K562 (cell line): ENCODE results near the gene TBC1D3I. TPM values are rescaled to one million over a fixed set of nuclear protein-coding genes. Genes with fewer than 3 reads are reported as not detected.
"Not testable (repeated sequence)": the region's sequence is repeated elsewhere in the genome, so short reads cannot be mapped to it uniquely, and the experiment has no call there.

Experiments
- ATAC-seq: fragments of 200-7000 bp; cut with Tn5 transposase; 3 replicates; pipeline ENCODE4 v1.9.1; 2020; ENCODE audit warnings: moderate library complexity
- BruUV-seq: library from RNA; stranded (reverse); fragments of 400-500 nt; replicated peaks from 2 replicates; lab custom pipeline; 2021; lab: Mats Ljungman, UMichigan
- CTCF ChIA-PET: fragments of 300-600 bp; formaldehyde crosslinking; extraction: SDS; loops from one replicate; lab custom pipeline; 2021; ENCODE audit warnings: low intra/inter-chr PET ratio; lab: Yijun Ruan, JAX
- POLR2A ChIA-PET: fragments of 300-600, 350-650 bp; sonication (Branson Sonifier 250); formaldehyde crosslinking; extraction: SDS; loops from one replicate; lab custom pipeline; 2021; ENCODE audit warnings: antibody characterized with exemption, inconsistent platforms; lab: Yijun Ruan, JAX
- DNase-seq, 4 experiments: peaks; one replicate each; pipeline versions ENCODE4 v3.0.0 to v3.0.0-alpha.2; 2011 to 2018; ENCODE audit warnings: low spot score in 3 of 4, mixed read lengths in 3 of 4; ENCODE audit errors: extremely low read depth in 1 of 4
- FAIRE-seq: peaks from 2 replicates; lab custom pipeline; 2011; peaks lifted over from hg19 to GRCh38; lab: Jason Lieb, UNC
- H2AFZ ChIP-seq: 2 replicates; pipeline ENCODE4 v1.6.0; 2011; ENCODE audit warnings: low read depth, low read length, control low read depth, inconsistent platforms
- H3K27ac ChIP-seq: fragments of 200-600 bp; 3 replicates; pipeline ENCODE4 v1.8.0; 2011; ENCODE audit warnings: low read depth, mild to moderate bottlenecking, control low read depth, inconsistent platforms, low read length, moderate library complexity, mixed read lengths; ENCODE audit errors: extremely low read depth
- H3K27me3 ChIP-seq, 2 experiments: fragments of 300-600 bp in 1 of 2; 2 replicates in 1 of 2; 3 replicates in 1 of 2; pipeline versions ENCODE4 v1.6.0 to v1.8.0; 2011; ENCODE audit warnings: inconsistent platforms in 2 of 2, low read length in 2 of 2, mild to moderate bottlenecking in 1 of 2, mixed read lengths in 1 of 2, moderate library complexity in 1 of 2; ENCODE audit not compliant: control insufficient read depth in 2 of 2, insufficient read depth in 2 of 2
- H3K36me3 ChIP-seq: fragments of 300-600 bp; 3 replicates; pipeline ENCODE4 v1.8.0; 2011; ENCODE audit warnings: mild to moderate bottlenecking, low read length, inconsistent platforms; ENCODE audit not compliant: control insufficient read depth, insufficient read depth
- H3K4me1 ChIP-seq, 2 experiments: fragments of 200-600 bp in 1 of 2; replicated peaks in 1 of 2; 2 replicates in 1 of 2; 3 replicates in 1 of 2; pipeline versions ENCODE4 v1.5.1 to v1.8.0; 2011; ENCODE audit warnings: inconsistent platforms in 2 of 2, low read length in 2 of 2, mild to moderate bottlenecking in 1 of 2, mixed read lengths in 1 of 2, moderate library complexity in 1 of 2; ENCODE audit not compliant: control insufficient read depth in 2 of 2, insufficient read depth in 2 of 2
- H3K4me2 ChIP-seq: 2 replicates; pipeline ENCODE4 v1.6.1; 2011; ENCODE audit warnings: low read length, control low read depth, inconsistent platforms, mixed read lengths; ENCODE audit not compliant: insufficient read depth
- H3K4me3 ChIP-seq: fragments of 200-600 bp; sonication (generic), shearing (Covaris generic); 2 replicates; pipeline ENCODE4 v1.5.1; 2016; ENCODE audit warnings: control low read depth, inconsistent platforms
- H3K79me2 ChIP-seq: fragments of 200-600 bp; 3 replicates; pipeline ENCODE4 v1.8.0; 2011; ENCODE audit warnings: low read length, inconsistent platforms; ENCODE audit not compliant: control insufficient read depth, insufficient read depth
- H3K9ac ChIP-seq, 2 experiments: 2 replicates each; pipeline versions ENCODE4 v1.6.0 to v1.6.1; 2011; ENCODE audit warnings: low read depth in 2 of 2, low read length in 2 of 2, control low read depth in 1 of 2, inconsistent platforms in 1 of 2, mild to moderate bottlenecking in 1 of 2, mixed read lengths in 1 of 2; ENCODE audit not compliant: insufficient read depth in 1 of 2
- H3K9me1 ChIP-seq: one replicate; pipeline ENCODE4 v1.6.0; 2011; ENCODE audit warnings: inconsistent platforms, mild to moderate bottlenecking, low read length, moderate library complexity; ENCODE audit not compliant: control insufficient read depth, insufficient read depth
- H3K9me3 ChIP-seq: replicated peaks from 2 replicates; pipeline ENCODE4 v1.5.1; 2011; ENCODE audit warnings: low read depth, low read length, inconsistent platforms; ENCODE audit not compliant: control insufficient read depth, insufficient read depth
- H4K20me1 ChIP-seq: replicated peaks from 2 replicates; pipeline ENCODE4 v1.6.1; 2011; ENCODE audit warnings: low read length, inconsistent platforms, mixed read lengths; ENCODE audit not compliant: control insufficient read depth, insufficient read depth
- NR1H2 ChIP-seq: sonication (generic); formaldehyde crosslinking; IDR thresholded peaks from 2 replicates; pipeline ENCODE4 v1.4.0; 2020; ENCODE audit warnings: mild to moderate bottlenecking, missing genetic modification reagents
- RHOXF2B ChIP-seq: fragments of 250-450 bp; sonication (Bioruptor Pico); conservative IDR thresholded peaks from 2 replicates; pipeline ENCODE4 v1.5.1; 2021
- ZFP36 ChIP-seq: fragments of 150-350 bp; IDR thresholded peaks from 2 replicates; pipeline ENCODE4 v1.6.1; 2018; ENCODE audit warnings: low read length, low read depth; ENCODE audit not compliant: partially characterized antibody
- ZFP91 ChIP-seq: sonication (generic); formaldehyde crosslinking; IDR thresholded peaks from 2 replicates; pipeline ENCODE4 v1.8.0; 2022; ENCODE audit warnings: mild to moderate bottlenecking, missing genetic modification reagents
- ZNF830 ChIP-seq: fragments of 250-450 bp; sonication (Bioruptor Pico); IDR thresholded peaks from 2 replicates; pipeline ENCODE4 v1.5.0; 2021; ENCODE audit warnings: mild to moderate bottlenecking
- WGBS: fragments of 100-300 bp; shearing (Covaris generic); methylation state at CpG from one replicate; pipeline ENCODE4 v1.1.6; 2016; ENCODE audit warnings: low coverage, mixed read lengths; ENCODE audit not compliant: insufficient coverage; ENCODE audit errors: missing lambda C conversion rate; 5-methylcytosine and 5-hydroxymethylcytosine counted together
- in situ Hi-C: fragments of 300-500 bp; cut with MboI; formaldehyde crosslinking; loops from 4 replicates; pipeline ENCODE4 v1.15.0; 2018; ENCODE audit warnings: inconsistent platforms, mixed read lengths
- intact Hi-C: fragments of 100-400 bp; cut with micrococcal nuclease; formaldehyde crosslinking; loops from 2 replicates; pipeline ENCODE4 v1.14.2; 2022
- polyA plus RNA-seq, 8 experiments: library from polyadenylated mRNA; depleted of rRNA in 4 of 8; stranded (reverse) in 5 of 8; unstranded in 3 of 8; fragments of >200 nt; fragmentation: Nextera tagmentation in 2 of 8; fragmentation: Illumina TruSeq in 1 of 8; extraction: Ambion mirVana in 2 of 8; extraction: Trizol in 1 of 8; gene quantifications; 2 replicates each; pipeline versions ENCODE4 v1.2.1 to v1.2.3, GENCODE V29; 2011 to 2014; ENCODE audit warnings: inconsistent platforms in 1 of 8, missing spikeins in 1 of 8
- total RNA-seq, 7 experiments: library from RNA; depleted of rRNA in 6 of 7; stranded (reverse); fragments of >200 nt in 6 of 7; fragmentation: Illumina TruSeq in 2 of 7; extraction: Trizol in 2 of 7; gene quantifications; 2 replicates each; pipeline versions ENCODE4 v1.2.1 to v1.2.3, GENCODE V29; 2011 to 2021; ENCODE audit warnings: low replicate concordance in 1 of 7
- TF ChIP-seq, protein P1 (sequence below): fragments of 450-650 bp; IDR thresholded peaks from 2 replicates; pipeline ENCODE4 v1.6.1; 2017; ENCODE audit warnings: antibody characterized with exemption

The TBC1D3I gene
- total and polyA plus RNA-seq, 9 of the 15 experiments (the other 6 are each of a cell fraction or from before 2014, with no cell fraction given): not detected

DNA sequence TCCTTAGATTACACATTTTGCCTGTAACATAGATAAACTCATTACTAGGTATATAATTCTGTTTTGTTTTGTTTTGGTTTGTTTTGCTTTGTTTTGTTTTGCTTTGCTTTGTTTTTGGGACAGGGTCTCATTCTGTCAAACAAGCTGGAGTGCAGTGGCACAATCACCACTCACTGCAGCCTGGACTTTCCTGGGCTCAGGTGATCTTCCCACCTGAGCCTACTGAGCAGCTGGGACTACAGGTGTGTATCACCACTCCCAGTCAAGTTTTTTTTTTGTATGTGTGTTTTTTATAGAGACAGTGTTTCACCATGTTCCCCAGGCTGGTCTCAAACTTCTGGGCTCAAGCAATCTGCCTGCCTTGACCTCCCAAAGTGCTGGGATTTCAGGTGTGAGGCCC is 54.8 kb downstream of the TBC1D3I start:
- FAIRE-seq (no peak), DNase-seq (no peak), ATAC-seq (no peak)
- POLR2A ChIA-PET: interaction anchor here (0.6 to 1.3 kb wide), 2 partner anchors 13 to 16 kb away, joined by 3 read pairs; partner anchors contain the start of genes CCL3L1 and CCL3L3
- intact Hi-C loops: no loop called here
- no peaks in the 10 kb centered on the region for H3K4me1 ChIP-seq
- no peak overlapping the region for H2AFZ ChIP-seq
- H3K4me2 ChIP-seq: no peak overlapping the region
- H3K36me3 ChIP-seq: no peaks in the 10 kb centered on the region
- no peak overlapping the region for H3K4me3 ChIP-seq
- in situ Hi-C loops: loop anchor here (25.0 kb wide), 2 partner anchors 153 to 1953 kb away; no protein-coding TSS in a partner anchor
- BruUV-seq: no TSS peak
- H3K9me1 ChIP-seq: no peaks in the 10 kb centered on the region
- peaks cover 0 to 11% of the 10 kb centered on the region in 2 experiments; a peak in 3 of 5 replicates for H3K27me3 ChIP-seq
- no peaks in the 10 kb centered on the region for H3K79me2 ChIP-seq
- no peak overlapping the region for H3K27ac ChIP-seq
- CTCF ChIA-PET: no interaction called here
- H3K9ac ChIP-seq: no peak overlapping the region
- H4K20me1 ChIP-seq: no peaks in the 10 kb centered on the region
- TF ChIP-seq NR1H2 (no peak), ZFP36 (no peak), RHOXF2B (CRISPR knock-in tag) (no peak), ZFP91 (CRISPR knock-in tag) (no peak), ZNF830 (CRISPR knock-in tag) (no peak)
- TF ChIP-seq, protein P1, sequence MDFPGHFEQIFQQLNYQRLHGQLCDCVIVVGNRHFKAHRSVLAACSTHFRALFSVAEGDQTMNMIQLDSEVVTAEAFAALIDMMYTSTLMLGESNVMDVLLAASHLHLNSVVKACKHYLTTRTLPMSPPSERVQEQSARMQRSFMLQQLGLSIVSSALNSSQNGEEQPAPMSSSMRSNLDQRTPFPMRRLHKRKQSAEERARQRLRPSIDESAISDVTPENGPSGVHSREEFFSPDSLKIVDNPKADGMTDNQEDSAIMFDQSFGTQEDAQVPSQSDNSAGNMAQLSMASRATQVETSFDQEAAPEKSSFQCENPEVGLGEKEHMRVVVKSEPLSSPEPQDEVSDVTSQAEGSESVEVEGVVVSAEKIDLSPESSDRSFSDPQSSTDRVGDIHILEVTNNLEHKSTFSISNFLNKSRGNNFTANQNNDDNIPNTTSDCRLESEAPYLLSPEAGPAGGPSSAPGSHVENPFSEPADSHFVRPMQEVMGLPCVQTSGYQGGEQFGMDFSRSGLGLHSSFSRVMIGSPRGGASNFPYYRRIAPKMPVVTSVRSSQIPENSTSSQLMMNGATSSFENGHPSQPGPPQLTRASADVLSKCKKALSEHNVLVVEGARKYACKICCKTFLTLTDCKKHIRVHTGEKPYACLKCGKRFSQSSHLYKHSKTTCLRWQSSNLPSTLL: no peak
- H3K9me3 ChIP-seq: no peaks in the 10 kb centered on the region

- H3K27ac ChIP-seq, H3K9me1 ChIP-seq, H3K27me3 ChIP-seq, DNase-seq, H4K20me1 ChIP-seq, intact Hi-C loops, H3K36me3 ChIP-seq, H2AFZ ChIP-seq, FAIRE-seq, H3K4me1 ChIP-seq, CTCF ChIA-PET, H3K4me2 ChIP-seq, H3K9me3 ChIP-seq, H3K9ac ChIP-seq, H3K79me2 ChIP-seq, POLR2A ChIA-PET, ATAC-seq, BruUV-seq, H3K4me3 ChIP-seq: not testable (repeated sequence)
- in situ Hi-C loops: loop anchor here (25.0 kb wide), 2 partner anchors 155 to 1955 kb away; no protein-coding TSS in a partner anchor
- 0% methylated on average over 5 of the region's 6 CpGs for WGBS
These were observed 57.0 kb downstream of the TBC1D3I start for GRCh38 chr17:36207383-36207782.

GRCh38 chr17:36206486-36206821 is 57.9 kb downstream of the TBC1D3I start:
- intact Hi-C loops: not testable (repeated sequence)

More at GRCh38 chr17:36206486-36206821, 57.9 kb downstream of the TBC1D3I start:
- H3K4me3 ChIP-seq, H3K36me3 ChIP-seq, H3K9me1 ChIP-seq, CTCF ChIA-PET, H3K9me3 ChIP-seq, H4K20me1 ChIP-seq, DNase-seq, H3K27me3 ChIP-seq, H3K9ac ChIP-seq, H3K27ac ChIP-seq, H3K79me2 ChIP-seq, BruUV-seq, H2AFZ ChIP-seq, H3K4me2 ChIP-seq, FAIRE-seq, H3K4me1 ChIP-seq, ATAC-seq: not testable (repeated sequence)
- WGBS: 5% methylated on average over 1 of the region's 1 CpG
- in situ Hi-C loops: loop anchor here (25.0 kb wide), 2 partner anchors 156 to 1956 kb away; no protein-coding TSS in a partner anchor
- POLR2A ChIA-PET: interaction anchor here (1.1 kb wide), 1 partner anchor 14 kb away, joined by 3 read pairs; no protein-coding TSS in a partner anchor
